Spleen (tissue), 7 donors: ENCODE results near the gene CDH15.

Experiments used
- CTCF ChIP-seq, 11 experiments: fragments of 200-600 bp in 7 of 11; fragments of 450-650 bp in 4 of 11; sonication (generic) in 4 of 11; IDR thresholded peaks in 8 of 11; conservative IDR thresholded peaks in 3 of 11; 1 replicate in 7 of 11; 2 replicates in 4 of 11; pipeline versions ENCODE4 v1.4.0 to v1.8.0; 2016 to 2021; ENCODE audit warnings: antibody characterized with exemption in 11 of 11, inconsistent platforms in 4 of 11, mild to moderate bottlenecking in 1 of 11
- POLR2AphosphoS5 ChIP-seq, 3 donors: sonication (generic); formaldehyde crosslinking; IDR thresholded peaks; one replicate each; pipeline ENCODE4 v1.5.1; 2017; ENCODE audit warnings: antibody characterized with exemption in 3 of 3
- donor health status: DM: no; HTN: no; CAD: no; lungs with moderate emphysema.
- donor health status: DM: no; HTN: no; CAD: no.
- donor health status: DM: no; HTN: no; CAD: no.

GRCh38 chr16:89198417-89199240, 27.1 kb downstream of the CDH15 start:
- TF ChIP-seq CTCF (IDR thresholded peaks at IDR 0.05 in 8 of 11, conservative IDR thresholded peaks at IDR 0.05 in 3 of 11) = no peak
- no peak for TF ChIP-seq POLR2AphosphoS5 (IDR thresholded peaks at IDR 0.05)
